G401.6 (cell line): ENCODE measurements around the gene PDCD10.

Source experiments
- FAIRE-seq: peaks from 2 replicates; lab custom pipeline; 2012; peaks lifted over from hg19 to GRCh38; lab: Jason Lieb, UNC

Gene PDCD10

GRCh38 chr3:167673221-167673620, 61.5 kb downstream of the PDCD10 start:
- no peak for FAIRE-seq

GRCh38 chr3:167671878-167672427, 62.7 kb downstream of the PDCD10 start:
- no peak for FAIRE-seq

GRCh38 chr3:167669699-167670098, 65.0 kb downstream of the PDCD10 start:
- no peak for FAIRE-seq

GRCh38 chr3:167668651-167669050, 66.0 kb downstream of the PDCD10 start:
- no peak for FAIRE-seq

- FAIRE-seq, result no peak
Observed at GRCh38 chr3:167666563-167666962, 68.1 kb downstream of the PDCD10 start.

GRCh38 chr3:167662919-167663400, 71.7 kb downstream of the PDCD10 start:
- no peak for FAIRE-seq

GRCh38 chr3:167657684-167658225, 76.9 kb downstream of the PDCD10 start:
- no peak for FAIRE-seq

- FAIRE-seq, result no peak
Observed at GRCh38 chr3:167656821-167657220, 77.9 kb downstream of the PDCD10 start.

GRCh38 chr3:167653760-167654159, 80.9 kb downstream of the PDCD10 start, which contains the start of gene WDR49:
WDR49 (minus strand) TSS chr3:167653942; CDS start chr3:167653425, 517 bp downstream.
- FAIRE-seq, result no peak

- no peak for FAIRE-seq
Observed at GRCh38 chr3:167653155-167653554, 81.5 kb downstream of the PDCD10 start.

- FAIRE-seq, result no peak
Observed at GRCh38 chr3:167651826-167652225, 82.9 kb downstream of the PDCD10 start.

GRCh38 chr3:167650459-167650858, 84.2 kb downstream of the PDCD10 start:
- no peak for FAIRE-seq

GRCh38 chr3:167649746-167650145, 84.9 kb downstream of the PDCD10 start:
- no peak for FAIRE-seq

- no peak for FAIRE-seq
Observed at GRCh38 chr3:167644611-167645010, 90.1 kb downstream of the PDCD10 start.
